Renal pelvis (tissue), 4 donors: ENCODE results near the gene METRNL. TPM values are rescaled to one million over a fixed set of nuclear protein-coding genes. Genes with fewer than 3 reads are reported as not detected.

Experiments
- DNase-seq: peaks from one replicate; pipeline ENCODE4 v3.0.0-alpha.2; 2013
- polyA plus RNA-seq, 3 donors: library from polyadenylated mRNA; unstranded; fragments of 120-200 nt; gene quantifications; one replicate each; pipeline ENCODE4 v1.2.1, GENCODE V29; 2013; ENCODE audit not compliant: insufficient read length in 3 of 3

Gene METRNL
- polyA plus RNA-seq, 3 donors, result 63.9 to 69.5 (median 69.4) TPM

- no peak for DNase-seq
Observed at GRCh38 chr17:83088451-83088850, 9.0 kb downstream of the METRNL start.

GRCh38 chr17:83088909-83089308, 9.5 kb downstream of the METRNL start:
- DNase-seq, result no peak

GRCh38 chr17:83089328-83090132, 10.1 kb downstream of the METRNL start:
- DNase-seq, result no peak

GRCh38 chr17:83090444-83091256, 11.2 kb downstream of the METRNL start:
- no peak for DNase-seq

GRCh38 chr17:83091257-83092141, 12.1 kb downstream of the METRNL start:
- DNase-seq, result no peak

GRCh38 chr17:83092186-83092585, 12.8 kb downstream of the METRNL start:
- DNase-seq, result no peak

- DNase-seq, result no peak
Observed at GRCh38 chr17:83092931-83093330, 13.5 kb downstream of the METRNL start.

GRCh38 chr17:83093506-83093905, 14.1 kb downstream of the METRNL start:
- DNase-seq, result no peak

- no peak for DNase-seq
Observed at GRCh38 chr17:83094291-83094690, 14.9 kb downstream of the METRNL start.

- DNase-seq, result no peak
Observed at GRCh38 chr17:83095016-83095415, 15.6 kb downstream of the METRNL start.

- peak; percentile 79 for DNase-seq
Observed at GRCh38 chr17:83096401-83097224, 17.2 kb downstream of the METRNL start.

GRCh38 chr17:83097831-83098230, 18.4 kb downstream of the METRNL start:
- no peak for DNase-seq

- DNase-seq, result no peak
Observed at GRCh38 chr17:83098241-83099085, 19.1 kb downstream of the METRNL start.

GRCh38 chr17:83099086-83099555, 19.7 kb downstream of the METRNL start:
- DNase-seq, result no peak

- DNase-seq, result peak; percentile 78
Observed at GRCh38 chr17:83099570-83100181, 20.3 kb downstream of the METRNL start.

GRCh38 chr17:83100220-83100852, 20.9 kb downstream of the METRNL start:
- DNase-seq, result no peak

- DNase-seq, result no peak
Observed at GRCh38 chr17:83100853-83101391, 21.5 kb downstream of the METRNL start.

- DNase-seq, result no peak
Observed at GRCh38 chr17:83101805-83102480, 22.5 kb downstream of the METRNL start.
